ENCODE measurements around the gene AAK1. TPM values are rescaled to one million over a fixed set of nuclear protein-coding genes. Genes with fewer than 3 reads are reported as not detected.

AAK1 gene
- total RNA-seq, 2 donors from 2014 or later: 70.7 to 77.3 TPM

GRCh38 chr2:69646714-69647113 is 3.2 kb upstream of the AAK1 start:
- no peaks in the 10 kb centered on the region for H3K9me3 ChIP-seq
- TF ChIP-seq POLR2A (IDR thresholded peaks at IDR 0.05): no peak
- no peak for TF ChIP-seq CTCF (IDR thresholded peaks at IDR 0.05)
- TF ChIP-seq POLR2AphosphoS5 (IDR thresholded peaks at IDR 0.05): no peak
- H3K4me1 ChIP-seq (replicated peaks): no peaks in the 10 kb centered on the region
- no peaks in the 10 kb centered on the region for H3K36me3 ChIP-seq
- 65% methylated on average over 1 of the region's 1 CpG for WGBS
- H3K27me3 ChIP-seq (replicated peaks; ENCODE audit: insufficient read depth): no peaks in the 10 kb centered on the region
- no peak for DNase-seq (ENCODE audit: low spot score)
- intact Hi-C loops (cut with DNase I): loop anchor here (10.0 kb wide), 1 partner anchor 632 kb away; the partner anchor contains the start of gene ANTXR1
- H3K27ac ChIP-seq: no peak overlapping the region
- H3K4me3 ChIP-seq: no peak overlapping the region

- no peaks in the 10 kb centered on the region for H3K36me3 ChIP-seq
- intact Hi-C loops (cut with DNase I): loop anchor here (10.0 kb wide), 1 partner anchor 631 kb away; the partner anchor contains the start of gene ANTXR1
- H3K4me3 ChIP-seq: no peak overlapping the region
- TF ChIP-seq POLR2A (IDR thresholded peaks at IDR 0.05): no peak
- TF ChIP-seq CTCF (IDR thresholded peaks at IDR 0.05): no peak
- no peak for TF ChIP-seq POLR2AphosphoS5 (IDR thresholded peaks at IDR 0.05)
- 60% methylated on average over 2 of the region's 2 CpGs for WGBS
- no peaks in the 10 kb centered on the region for H3K27me3 ChIP-seq (replicated peaks; ENCODE audit: insufficient read depth)
- no peak for DNase-seq (ENCODE audit: low spot score)
- peaks cover 1% of the 10 kb centered on the region for H3K4me1 ChIP-seq (replicated peaks)
- no peak overlapping the region for H3K27ac ChIP-seq
- no peaks in the 10 kb centered on the region for H3K9me3 ChIP-seq
Observed at GRCh38 chr2:69645921-69646320, 2.4 kb upstream of the AAK1 start.

DNA sequence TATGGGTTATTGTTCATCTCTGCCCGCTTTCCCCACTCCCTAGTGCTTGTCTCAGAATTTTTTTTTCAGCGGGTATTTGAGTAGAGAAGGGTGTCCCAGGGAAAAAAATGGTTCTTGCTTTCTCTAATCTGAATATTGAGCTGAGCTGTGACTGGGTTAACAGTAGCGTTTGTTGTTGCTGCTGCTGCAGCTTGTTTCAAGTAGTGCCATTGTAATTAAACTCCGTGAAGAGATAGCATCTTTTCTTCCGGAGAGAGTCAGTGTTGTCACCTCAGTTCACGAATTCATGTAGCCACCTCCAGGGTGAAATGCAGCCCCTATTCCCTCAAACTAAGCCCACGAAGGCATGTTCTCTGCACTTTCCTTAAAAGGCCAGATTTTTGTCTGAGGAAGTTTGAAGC is 1.5 kb upstream of the AAK1 start:
- intact Hi-C loops (cut with DNase I): loop anchor here (10.0 kb wide), 1 partner anchor 630 kb away; the partner anchor contains the start of gene ANTXR1
- Histone ChIP-seq H3K4me3 (peak overlapping the region; percentile 90 to 94), H3K9me3 (no peaks in the 10 kb centered on the region), H3K27ac (peak overlapping the region; percentile 97), H3K4me1 (replicated peaks) (peaks cover 7% of the 10 kb centered on the region), H3K36me3 (no peaks in the 10 kb centered on the region), H3K27me3 (replicated peaks; ENCODE audit: insufficient read depth) (no peaks in the 10 kb centered on the region)
- DNase-seq (ENCODE audit: low spot score): no peak
- 3% methylated on average over 7 of the region's 7 CpGs for WGBS
- TF ChIP-seq POLR2AphosphoS5 (IDR thresholded peaks at IDR 0.05) (no peak), CTCF (IDR thresholded peaks at IDR 0.05) (no peak), POLR2A (IDR thresholded peaks at IDR 0.05) (no peak)

- DNase-seq (ENCODE audit: low spot score): no peak
- under 1% methylated on average over 15 of the region's 15 CpGs for WGBS
- peak overlapping the region; percentile 97 for H3K27ac ChIP-seq
- peak overlapping the region; percentile 90 to 94 for H3K4me3 ChIP-seq
- intact Hi-C loops (cut with DNase I): loop anchor here (5.0 to 10.0 kb wide), 2 partner anchors 257 to 630 kb away; partner anchors contain the start of genes ANTXR1 and GFPT1
- no peaks in the 10 kb centered on the region for H3K36me3 ChIP-seq
- TF ChIP-seq POLR2AphosphoS5 (IDR thresholded peaks at IDR 0.05) (no peak), POLR2A (IDR thresholded peaks at IDR 0.05) (no peak), CTCF (IDR thresholded peaks at IDR 0.05) (no peak)
- no peaks in the 10 kb centered on the region for H3K9me3 ChIP-seq
- no peaks in the 10 kb centered on the region for H3K27me3 ChIP-seq (replicated peaks; ENCODE audit: insufficient read depth)
- peaks cover 7% of the 10 kb centered on the region for H3K4me1 ChIP-seq (replicated peaks)
Observed at GRCh38 chr2:69644506-69644979, 1.0 kb upstream of the AAK1 start.

Measured in prostate gland (tissue), 2 donors.